GM19238 (cell line): ENCODE results near the gene COL4A2.

Experiments
- DNase-seq: peaks from one replicate; pipeline ENCODE4 v3.0.0; 2011; ENCODE audit warnings: low spot score; ENCODE audit not compliant: insufficient read length

The COL4A2 gene

DNA sequence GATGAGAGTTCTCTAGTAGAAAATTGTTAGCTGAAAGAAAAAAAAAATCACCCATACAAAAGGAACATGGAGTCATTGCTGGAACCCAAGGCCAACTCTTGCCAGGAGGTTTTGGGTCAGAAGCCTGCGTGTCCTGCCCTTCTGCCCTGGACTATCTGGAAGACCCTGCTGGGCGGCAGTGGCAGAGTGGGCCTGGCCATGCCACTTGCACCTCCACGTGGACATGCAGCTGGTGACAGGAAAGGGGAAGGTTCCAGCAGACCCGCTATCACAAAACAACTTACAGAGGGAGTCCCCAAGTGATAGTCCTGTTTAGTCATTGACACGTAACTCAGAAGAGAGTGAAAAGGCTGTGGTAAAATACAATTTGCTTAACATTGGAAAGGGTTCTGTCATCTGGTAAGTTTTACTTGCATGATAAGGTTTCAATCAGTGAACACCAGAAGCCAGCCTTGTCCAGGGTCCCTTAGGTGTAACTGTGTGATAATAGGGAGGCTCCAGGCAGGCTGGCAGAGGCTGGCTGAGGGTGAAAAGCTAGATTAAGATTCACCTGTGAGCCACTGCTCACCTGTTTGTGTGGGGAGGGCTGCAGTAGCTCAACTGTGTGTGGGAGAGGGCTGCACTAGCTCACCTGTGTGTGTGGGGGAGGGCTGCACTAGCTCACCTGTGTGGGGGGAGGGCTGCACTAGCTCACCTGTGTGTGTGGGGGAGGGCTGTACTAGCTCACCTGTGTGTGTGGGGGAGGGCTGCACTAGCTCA is 47.8 kb downstream of the COL4A2 start:
- DNase-seq, result no peak

DNA sequence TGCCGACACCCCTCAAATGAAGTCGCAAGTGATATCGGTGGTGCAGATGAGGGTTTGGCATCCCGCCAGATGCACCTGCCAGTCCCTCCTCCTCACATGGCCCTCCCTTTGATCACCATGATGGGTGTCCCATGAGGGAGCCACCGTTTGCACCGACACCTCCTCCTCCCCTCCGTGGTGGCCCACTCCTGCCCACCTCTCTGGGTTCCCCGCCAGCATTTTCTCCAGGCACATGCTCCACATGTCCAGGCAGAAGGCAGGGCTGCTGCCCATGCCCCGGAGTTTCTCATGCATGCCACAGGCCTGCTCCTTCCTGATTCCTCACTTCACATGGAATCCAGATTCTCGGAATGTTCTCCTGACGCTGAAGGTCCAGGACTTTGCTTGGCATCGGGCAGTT is 49.3 kb downstream of the COL4A2 start:
- DNase-seq, result no peak

- no peak for DNase-seq
These were observed 51.3 kb downstream of the COL4A2 start for GRCh38 chr13:110358381-110358780.

DNA sequence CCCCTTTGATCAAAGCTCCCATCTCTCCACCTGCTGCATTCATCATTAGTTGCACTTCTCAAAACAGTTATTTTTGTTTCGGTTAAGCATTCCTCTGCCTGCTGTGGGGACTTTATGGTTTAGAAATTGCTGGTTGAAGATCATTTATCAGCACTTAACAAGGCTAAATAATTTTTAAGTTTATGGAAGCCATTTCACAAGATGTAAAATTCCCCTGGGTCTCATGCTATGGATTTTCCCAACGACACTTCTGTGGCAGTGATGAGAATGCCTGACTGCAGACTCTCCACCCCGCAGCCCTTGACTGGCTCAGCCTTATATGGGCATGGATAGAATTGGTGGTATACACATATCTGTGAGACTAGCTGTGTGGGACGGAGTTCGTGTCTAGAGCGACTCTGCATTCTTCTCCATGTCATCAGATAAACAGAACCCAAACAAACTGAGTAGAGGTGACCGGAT is 52.8 kb downstream of the COL4A2 start:
- no peak for DNase-seq

- DNase-seq, result no peak
These were observed 53.5 kb downstream of the COL4A2 start for GRCh38 chr13:110360598-110360997.

DNA sequence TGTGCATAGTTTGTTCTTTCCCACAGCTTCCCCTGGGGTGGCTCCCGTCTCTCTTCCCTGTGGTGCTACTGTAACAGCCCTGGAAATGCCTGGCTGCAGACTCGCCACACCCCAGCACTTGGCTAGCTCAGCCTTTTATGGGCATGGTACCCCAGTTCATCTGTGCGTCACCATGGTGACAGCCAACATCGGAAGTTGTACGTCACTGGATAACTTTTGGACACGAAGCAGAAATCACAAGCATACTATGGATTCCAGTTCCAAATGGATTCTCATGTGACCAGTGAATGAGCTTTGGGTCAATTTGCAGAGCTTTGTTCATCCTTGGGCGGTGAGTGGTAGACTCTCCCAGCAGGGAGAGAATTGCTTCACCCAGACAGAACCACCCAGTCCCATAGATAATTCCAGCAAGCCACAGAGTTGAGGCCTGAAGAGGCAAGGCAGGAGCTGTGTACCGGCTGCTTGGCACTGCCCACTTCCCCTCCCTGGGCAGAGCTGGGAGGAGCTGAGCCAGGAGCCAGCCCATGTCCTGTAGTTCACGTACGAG is 54.4 kb downstream of the COL4A2 start:
- no peak for DNase-seq

DNA sequence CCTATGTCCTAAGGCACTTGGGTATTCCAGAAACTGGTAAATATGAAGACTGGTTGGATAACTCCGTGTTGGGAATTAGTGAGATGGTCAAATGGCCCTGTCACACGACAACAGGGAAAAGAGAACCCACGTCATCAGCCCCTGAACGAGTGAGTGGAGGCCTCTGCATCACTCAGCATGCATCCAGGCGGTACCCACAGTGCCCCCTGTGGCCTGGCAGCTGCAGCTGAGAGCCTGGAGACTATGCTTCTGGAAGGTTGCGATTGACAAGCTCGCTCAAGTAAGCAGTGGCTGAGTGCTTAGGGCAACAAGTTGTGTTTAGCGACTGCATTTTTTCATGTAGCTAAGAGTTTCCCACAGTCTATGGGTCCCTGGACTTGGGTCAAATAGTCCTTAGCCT is 55.9 kb downstream of the COL4A2 start:
- DNase-seq, result no peak

- DNase-seq, result no peak
These were observed 57.0 kb downstream of the COL4A2 start for GRCh38 chr13:110364081-110364480.

DNA sequence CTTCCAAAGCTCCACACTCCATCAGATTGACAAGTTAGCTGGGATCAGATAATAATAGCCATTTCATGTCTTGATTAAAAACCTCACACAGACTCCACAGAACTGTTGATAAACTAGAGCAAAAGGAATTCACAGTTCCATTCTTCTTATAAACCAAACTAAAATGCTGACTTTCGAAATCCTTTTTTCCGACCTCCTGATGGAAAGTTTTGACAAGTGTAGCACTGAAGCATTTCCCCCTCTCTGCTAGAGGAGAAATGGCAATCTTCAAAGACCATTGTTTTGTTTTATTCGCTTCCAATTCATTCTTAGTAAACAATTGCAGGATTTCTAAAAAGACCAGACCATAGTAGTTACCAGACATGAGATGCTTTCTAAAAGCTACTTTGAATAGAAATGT is 58.8 kb downstream of the COL4A2 start:
- DNase-seq, result no peak

DNA sequence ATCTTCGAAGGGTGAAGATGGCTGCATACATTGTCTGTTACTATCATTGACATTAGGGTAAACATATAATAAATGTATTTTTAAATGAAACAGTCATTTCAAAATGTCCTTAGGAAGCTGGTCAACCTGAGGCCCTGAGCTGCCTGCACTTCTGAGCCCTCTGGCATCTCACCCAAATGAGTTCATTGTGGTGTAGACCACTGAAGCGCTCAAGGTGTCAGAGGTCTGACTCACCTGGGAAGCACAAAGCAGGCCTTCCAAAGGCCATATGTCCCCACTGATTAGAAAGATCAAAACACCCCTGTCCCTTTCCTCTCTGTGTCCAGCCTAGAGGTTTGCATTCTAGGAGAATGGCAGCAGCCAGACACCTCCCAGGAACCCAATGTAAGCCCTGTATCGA is 59.6 kb downstream of the COL4A2 start:
- DNase-seq, result no peak

GRCh38 chr13:110367620-110368019 is 60.5 kb downstream of the COL4A2 start:
- no peak for DNase-seq

GRCh38 chr13:110368408-110368807 is 61.3 kb downstream of the COL4A2 start:
- DNase-seq, result no peak

DNA sequence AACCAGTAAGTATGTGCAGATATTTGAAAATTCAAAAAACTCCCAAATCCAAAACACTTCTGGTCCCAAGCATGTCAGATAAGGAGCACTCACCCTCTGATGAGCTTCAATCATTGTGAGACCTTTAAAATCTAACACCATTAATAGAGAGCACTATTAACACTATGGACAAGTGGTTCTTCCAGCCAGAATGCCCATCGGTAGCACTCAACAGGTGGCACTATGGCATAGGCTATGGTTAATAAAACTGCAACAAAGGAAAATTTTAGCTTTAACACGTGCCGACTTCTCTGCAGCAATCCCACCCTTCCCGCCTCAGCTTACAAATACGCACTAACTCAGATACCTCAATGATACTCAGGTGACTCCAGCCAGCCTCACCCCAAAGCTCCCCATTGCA is 62.3 kb downstream of the COL4A2 start:
- no peak for DNase-seq

DNA sequence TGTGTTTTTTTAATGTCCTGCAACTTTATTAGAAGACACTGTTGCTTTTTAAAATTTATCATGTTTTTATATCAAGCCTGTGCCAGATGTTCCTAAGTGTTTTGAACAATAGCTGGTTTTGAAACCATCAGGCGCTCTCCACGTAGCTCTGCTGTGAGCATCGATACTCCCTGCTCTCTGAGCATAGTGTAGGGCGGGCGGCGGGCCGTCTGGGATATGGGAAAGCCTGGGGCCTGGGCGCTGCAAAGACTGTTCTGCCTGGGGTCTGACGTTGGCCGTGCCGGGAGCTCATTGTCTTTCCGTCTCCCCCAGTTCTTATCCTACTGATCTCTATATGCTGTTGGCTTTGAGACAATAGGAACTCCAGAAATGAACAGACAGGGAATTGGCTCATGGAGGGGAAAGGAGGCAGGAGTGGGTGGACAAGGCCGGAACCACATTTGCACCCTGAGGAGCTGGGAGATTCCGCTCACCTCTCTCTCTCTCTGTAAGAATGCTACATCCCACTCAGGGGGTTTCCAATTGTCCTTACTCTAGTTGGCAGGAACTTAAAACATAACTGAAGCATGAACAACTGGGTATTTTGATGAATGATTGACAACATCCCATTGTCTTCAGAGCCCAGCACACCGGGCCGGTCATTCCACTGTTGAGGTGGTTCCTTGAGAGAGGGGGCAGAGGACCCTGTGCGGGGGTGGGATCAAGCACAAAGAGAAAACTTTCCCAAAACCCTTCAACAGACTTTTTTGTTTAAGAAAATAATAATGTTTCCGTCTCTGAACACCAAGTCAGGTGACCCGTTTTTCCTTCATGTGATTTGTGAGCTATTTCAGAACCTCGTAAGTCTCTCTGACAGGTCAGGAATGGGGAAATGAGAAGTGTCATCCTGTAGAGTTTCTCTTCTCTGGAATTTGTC is 64.7 kb downstream of the COL4A2 start:
- no peak for DNase-seq

- DNase-seq, result no peak
These were observed 65.6 kb downstream of the COL4A2 start for GRCh38 chr13:110372676-110373075.

DNA sequence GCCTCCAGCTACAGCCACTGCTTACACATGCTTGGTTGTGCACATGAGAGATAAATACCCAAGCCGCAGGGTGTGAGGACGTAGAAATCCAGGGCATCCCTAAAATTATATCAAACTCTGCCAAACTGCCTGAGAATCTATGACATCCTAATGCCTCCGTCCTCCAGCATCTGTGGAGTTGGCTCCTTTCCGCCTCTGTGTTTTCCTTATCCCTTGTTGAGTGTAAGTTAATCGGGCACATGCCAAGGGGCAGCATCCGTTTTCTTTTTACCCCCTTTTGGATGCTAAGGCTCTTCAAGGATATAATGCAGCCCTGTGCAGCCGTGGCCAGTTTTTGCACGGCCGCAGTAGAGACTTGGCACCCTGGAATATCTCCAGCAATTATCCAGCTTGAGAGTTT is 66.5 kb downstream of the COL4A2 start:
- no peak for DNase-seq

- no peak for DNase-seq
These were observed 67.6 kb downstream of the COL4A2 start for GRCh38 chr13:110374431-110375370.

DNA sequence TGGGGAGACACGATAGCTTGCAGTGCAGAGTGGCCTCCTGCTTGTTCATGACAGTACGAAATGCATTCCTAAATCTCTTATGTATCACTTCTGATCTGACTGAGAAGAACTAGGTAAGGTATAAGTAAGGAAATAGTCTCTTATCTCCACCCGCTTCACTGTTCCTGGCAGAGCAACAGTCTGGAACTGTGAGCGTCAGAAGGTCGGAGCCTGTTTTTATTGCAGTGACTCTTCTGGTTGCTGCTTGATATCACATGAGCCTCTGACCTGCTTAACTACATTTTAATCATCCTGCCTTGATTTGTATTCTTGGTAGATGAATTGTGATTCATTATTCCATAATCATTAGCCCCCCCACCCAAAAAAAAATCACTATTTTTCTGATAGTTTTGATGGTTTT is 69.0 kb downstream of the COL4A2 start:
- DNase-seq, result no peak

DNA sequence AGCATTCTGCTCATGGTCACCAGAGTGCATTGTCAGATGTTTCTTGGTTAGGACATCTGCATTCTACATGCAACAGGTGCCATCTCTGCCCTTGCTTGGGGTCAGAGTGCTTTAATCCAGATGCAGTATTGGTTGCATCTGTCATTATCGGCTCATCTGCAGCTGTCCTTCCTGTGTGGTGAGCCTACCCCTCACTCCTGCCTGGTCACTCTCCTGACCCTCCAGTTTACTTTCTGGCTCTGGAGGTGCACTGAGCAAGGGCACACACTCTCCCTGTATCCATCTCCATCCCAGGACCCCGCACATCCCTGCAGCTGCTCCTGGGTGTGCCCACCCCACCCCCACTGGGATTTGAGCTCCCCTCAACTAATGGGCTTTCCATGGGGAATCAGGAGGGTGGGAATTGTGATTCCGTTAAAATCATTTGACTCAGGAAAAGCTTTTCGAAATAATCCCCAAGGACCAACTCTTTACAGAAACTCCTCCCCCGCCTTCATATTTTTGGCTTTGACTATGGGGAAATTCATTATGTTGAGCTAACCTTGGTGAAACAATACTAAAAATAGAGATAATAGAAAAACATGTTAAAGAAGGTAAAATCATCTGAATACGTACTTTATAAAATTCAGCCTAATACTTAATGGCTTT is 70.2 kb downstream of the COL4A2 start:
- DNase-seq, result no peak

- no peak for DNase-seq
These were observed 70.7 kb downstream of the COL4A2 start for GRCh38 chr13:110377826-110378201.

- DNase-seq, result no peak
These were observed 72.3 kb downstream of the COL4A2 start for GRCh38 chr13:110379358-110379757.
